Activated T-helper 1 cell treated with Interleukin-2 at 50 U/mL for 16 hours (primary cell): ENCODE results near the gene LAIR2.

Source experiments
- DNase-seq: peaks from one replicate; pipeline ENCODE4 v3.0.0-alpha.2; 2020; ENCODE audit warnings: low read depth

Gene LAIR2

DNA sequence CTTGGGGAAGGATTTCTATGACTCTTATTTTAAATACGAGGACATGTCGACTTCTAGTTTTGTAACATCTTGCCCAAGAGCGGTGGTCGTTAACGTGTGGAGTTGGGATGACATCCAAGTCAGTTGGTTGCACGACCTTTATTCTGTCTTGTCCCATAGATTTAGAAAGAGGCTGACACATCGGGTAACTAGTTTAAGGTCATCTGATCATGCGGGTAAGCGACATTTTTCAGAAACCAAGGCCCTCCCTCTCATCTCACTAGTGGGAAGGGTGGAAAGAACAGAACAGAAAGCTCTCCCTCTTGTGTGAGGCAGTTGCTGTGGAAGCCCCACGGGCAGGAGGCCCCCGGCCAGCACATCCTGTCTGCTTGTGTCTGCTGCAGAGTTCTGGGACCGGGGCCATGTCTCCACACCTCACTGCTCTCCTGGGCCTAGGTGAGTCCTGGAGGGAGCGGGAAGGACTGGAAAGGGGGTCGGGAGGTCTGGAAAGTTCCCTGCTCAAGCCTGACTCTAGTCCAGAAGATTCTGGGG lies at the start of gene LAIR2:
Gene LAIR2 (plus strand): TSS at position 314 of the 531 bp plus-strand sequence. CDS start 88 bp downstream, at position 402.
- no peak for DNase-seq

DNA sequence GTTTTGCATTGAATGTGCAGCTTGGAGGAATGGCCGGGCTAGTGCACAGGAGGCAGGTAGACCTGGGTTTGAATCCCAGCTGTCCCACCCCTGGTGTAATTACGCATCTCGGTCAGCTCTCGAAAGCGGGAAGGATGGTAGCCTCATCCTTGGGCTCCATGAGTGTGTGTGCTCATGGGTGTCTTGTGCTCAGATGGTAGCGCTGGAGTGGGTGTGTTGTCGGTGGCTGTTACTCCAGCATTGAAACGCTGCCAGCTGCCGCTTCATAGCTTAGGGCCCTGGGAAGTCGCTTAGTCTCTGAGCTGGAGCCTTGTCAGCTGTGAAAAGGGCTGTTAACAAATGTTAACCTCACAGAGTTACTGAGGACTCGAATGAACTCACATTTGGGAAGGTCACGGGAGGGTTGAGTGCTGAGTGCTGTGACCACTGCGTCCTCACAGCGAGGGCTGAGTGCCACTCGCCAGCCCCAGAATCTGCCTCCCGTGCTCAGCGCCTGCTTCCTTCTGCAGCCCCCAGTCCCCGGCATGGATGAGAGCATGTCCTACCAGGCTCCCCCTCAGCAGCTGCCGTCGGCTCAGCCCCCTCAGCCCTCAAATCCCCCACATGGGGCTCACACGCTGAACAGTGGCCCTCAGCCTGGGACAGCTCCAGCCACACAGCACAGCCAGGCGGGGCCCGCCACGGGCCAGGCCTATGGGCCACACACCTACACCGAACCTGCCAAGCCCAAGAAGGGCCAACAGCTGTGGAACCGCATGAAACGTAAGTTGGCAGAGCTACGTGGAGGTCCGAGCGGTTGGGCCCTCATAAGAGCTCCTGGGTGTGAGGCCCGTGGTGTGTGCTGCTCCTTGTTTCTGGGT lies 48.5 kb upstream of the LAIR2 start:
- DNase-seq: no peak

DNA sequence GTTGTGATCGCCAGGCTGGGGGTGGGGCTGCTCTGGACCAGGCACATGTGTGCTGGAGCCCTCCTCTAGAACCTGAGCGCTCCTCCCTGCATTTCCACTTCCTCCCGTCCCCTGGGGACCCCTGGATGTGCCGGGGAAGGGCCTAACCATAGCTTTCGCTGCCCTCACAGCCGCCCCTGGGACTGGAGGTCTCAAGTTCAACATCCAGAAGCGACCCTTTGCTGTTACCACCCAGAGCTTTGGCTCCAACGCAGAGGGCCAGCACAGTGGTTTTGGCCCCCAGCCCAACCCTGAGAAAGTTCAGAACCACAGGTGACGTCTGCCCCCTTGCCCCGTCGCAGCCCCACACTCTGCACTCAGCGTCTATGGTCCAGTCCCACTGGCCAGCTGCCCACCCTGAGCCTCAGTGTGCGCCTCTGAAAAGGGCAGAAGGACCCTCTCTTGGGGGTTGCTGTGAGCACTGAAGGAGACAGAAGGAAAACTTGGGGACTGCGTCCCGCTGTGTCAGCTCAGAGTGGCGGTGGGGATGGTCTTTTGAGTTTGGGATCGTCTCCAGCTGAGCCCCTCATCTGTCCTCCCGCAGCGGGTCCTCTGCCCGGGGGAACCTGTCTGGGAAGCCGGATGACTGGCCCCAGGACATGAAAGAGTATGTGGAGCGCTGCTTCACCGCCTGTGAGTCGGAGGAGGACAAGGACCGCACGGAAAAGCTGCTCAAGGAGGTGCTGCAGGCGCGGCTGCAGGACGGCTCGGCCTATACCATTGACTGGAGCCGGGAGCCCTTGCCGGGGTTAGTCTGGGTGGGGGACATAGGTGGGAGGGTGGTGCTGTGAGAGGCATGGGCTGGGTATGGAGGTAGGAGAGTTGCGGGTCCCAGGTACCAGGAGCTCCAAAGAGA lies 47.6 kb upstream of the LAIR2 start:
- no peak for DNase-seq

DNA sequence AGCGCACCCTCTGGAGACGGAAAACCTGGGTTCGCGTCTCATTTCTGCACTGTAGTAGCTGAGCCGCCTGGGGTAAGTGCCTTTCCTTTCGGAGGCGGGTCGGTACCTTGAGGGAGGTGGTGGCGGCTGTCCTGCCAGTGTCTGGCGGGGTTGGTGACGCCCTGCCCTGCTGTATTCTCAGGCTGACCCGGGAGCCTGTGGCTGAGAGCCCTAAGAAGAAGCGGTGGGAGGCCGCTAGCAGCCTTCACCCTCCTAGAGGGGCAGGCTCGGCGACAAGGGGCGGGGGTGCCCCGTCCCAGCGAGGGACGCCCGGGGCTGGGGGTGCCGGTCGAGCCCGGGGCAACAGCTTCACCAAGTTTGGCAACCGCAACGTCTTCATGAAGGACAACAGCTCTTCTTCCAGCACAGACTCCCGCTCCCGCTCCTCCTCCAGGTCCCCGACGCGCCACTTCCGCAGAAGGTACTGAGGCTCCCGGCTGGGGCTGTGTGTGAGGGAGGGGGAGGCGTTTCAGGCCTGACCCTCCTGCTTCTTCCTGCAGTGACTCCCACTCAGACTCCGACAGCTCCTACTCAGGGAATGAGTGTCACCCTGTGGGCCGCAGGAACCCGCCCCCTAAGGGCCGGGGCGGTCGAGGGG lies 46.7 kb upstream of the LAIR2 start:
- DNase-seq: no peak

DNA sequence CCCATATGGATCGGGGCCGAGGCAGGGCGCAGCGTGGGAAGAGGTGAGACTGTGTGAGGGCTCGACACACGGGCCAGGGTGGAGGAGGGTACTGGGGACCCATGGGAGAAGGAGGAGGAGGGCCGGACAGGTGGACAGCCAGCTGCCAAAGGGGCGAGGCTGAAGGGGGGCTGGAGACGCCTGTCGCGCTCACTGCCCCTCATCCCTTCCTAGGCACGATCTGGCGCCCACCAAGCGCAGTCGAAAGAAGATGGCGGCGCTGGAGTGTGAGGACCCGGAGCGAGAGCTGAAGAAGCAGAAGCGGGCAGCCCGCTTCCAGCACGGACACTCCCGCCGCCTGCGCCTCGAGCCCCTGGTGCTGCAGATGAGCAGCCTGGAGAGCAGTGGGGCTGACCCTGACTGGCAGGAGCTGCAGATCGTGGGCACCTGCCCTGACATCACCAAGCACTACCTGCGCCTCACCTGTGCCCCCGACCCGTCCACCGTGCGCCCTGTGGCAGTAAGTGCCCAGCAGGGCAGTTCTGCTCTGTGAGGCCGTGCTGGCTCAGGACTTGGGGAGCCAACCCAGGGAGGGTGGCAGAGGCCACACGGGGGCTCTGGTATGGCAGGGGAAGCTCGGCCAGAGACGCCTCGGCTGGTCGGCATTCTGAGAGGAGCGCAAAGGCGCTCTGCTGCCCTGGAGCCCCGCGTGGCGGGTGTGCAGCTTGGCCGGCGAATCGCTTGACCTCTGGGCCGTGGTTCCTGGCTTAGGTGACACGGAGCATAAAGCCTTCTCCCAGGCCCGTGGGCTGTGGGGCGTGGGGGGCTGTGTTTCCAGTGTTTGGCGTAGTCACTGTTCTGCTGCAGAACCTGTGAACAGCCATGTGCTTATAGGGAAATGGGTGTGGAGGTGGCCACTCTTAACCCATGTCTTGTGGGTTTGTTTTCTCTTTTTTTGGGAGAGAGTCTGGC lies 45.9 kb upstream of the LAIR2 start:
- DNase-seq: no peak

DNA sequence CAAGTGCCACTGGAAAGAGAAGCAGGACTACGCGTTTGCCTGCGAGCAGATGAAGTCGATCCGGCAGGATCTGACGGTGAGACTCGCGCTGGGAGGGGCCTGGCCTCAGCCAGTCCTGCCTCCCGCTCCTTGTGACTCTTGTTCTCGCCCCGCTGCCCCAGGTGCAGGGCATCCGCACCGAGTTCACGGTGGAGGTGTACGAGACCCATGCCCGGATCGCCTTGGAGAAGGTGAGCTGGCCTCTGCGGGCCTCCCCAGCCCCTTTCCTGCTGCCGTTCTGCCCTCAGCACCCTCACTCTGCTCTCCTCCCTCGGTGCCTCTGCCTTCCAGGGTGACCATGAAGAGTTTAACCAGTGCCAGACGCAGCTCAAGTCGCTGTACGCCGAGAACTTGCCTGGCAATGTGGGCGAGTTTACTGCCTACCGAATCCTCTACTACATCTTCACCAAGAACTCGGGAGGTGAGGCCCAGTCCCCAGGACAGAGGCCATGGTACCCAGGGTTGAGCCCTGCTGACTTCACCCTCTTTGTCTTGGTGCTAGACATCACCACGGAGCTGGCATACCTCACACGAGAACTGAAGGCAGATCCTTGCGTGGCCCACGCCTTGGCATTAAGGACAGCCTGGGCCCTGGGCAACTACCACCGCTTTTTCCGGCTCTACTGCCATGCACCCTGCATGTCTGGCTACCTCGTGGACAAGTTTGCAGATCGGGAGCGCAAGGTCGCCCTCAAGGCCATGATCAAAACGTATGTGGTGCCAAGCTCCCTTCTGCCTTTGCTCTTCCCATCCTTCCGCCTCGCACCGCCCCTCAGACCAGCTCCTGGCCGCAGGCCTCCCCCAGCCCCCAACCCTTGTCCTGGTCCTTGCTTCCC lies 44.6 kb upstream of the LAIR2 start:
- DNase-seq: no peak

DNA sequence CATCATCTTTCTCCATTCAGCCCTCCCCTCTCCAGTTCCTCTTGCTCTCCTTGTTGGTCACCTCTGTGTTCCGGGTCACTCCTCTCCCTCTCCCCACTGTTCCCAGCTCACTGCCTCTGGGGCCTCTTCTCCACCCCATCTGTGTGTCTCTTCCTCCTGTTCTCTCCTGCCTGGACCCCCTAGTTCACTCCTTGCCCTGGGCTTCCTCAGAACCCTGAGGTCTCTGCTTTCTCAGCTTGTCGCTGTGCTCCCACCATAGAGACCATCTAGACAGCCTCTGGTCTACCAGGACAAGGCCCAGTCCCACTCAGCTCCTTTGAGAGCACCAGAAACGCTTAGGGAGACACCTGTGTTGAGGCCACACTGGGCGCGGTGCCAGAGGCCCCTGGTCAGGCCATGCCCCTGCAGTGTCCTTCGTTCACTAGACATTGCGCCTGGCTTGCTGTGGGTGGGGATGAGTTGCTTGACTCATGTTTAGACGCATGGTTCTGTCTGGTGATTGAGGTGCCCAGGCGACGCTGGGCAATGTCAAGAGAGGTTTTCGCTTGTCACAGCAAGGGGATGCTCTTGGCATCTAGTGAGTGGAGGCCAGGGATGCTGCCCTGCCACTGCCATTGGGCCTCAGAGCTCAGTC lies 43.9 kb upstream of the LAIR2 start:
- DNase-seq: no peak

- no peak for DNase-seq
These were observed 43.1 kb upstream of the LAIR2 start for GRCh38 chr19:54459282-54460229.

DNA sequence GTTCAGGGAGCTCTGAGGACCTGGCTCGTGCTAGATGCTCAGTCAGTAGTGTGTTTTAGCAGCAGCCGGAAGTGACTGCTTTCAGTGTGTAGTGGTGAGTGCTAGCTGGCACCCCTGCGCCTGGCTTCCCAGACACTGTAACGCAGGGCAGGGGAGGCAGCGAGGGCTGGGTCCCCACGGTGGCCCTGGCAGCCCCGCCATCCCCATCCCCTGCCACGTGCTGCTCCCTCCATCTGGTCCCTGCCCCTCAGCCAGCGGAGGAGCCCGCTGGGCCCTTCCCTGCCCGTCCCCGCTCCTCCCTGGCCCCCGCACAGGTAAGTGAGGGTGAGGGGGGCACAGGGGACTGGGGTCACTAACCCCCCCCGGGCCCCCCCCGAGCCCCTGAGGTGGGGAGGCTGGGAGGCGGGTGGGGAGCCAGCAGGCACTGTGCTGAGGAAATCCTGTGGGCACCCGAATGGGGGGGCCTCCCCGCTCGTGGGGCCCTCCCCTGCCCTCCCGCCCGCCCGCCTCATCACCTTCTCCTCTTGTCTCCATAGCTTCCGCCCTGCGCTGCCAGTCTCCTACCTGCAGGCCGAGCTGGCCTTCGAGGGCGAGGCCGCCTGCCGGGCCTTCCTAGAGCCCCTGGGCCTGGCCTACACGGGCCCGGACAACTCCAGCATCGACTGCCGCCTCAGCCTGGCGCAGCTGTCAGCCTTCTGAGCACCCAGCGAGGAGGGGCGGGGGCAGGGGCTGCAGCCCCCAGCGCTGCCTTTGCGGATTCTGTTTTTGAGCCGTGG lies 42.2 kb upstream of the LAIR2 start:
- DNase-seq: no peak

DNA sequence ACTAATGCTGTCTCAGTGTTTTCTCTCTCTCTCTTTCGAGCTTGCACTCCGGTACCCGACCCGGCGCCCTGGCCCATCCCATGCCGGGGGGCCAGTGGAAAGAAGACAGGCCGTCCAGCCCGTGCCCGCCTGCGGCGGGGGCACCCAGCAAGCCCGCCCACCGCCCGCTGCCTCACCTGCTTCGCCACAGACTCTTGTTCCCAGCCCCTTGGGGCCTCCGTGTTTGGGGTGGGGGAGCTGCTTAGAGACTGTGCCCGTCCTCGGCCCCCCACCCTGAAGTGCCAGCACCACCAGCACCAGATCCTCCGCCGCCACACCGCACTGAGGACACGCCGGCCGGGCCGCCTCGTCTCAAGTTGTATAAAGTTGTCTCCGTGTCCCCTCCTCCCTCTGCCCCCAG lies 41.4 kb upstream of the LAIR2 start:
- DNase-seq: no peak

GRCh38 chr19:54461613-54462012 lies 41.0 kb upstream of the LAIR2 start:
- DNase-seq: no peak

- DNase-seq: no peak
These were observed 40.5 kb upstream of the LAIR2 start for GRCh38 chr19:54462047-54462654.

DNA sequence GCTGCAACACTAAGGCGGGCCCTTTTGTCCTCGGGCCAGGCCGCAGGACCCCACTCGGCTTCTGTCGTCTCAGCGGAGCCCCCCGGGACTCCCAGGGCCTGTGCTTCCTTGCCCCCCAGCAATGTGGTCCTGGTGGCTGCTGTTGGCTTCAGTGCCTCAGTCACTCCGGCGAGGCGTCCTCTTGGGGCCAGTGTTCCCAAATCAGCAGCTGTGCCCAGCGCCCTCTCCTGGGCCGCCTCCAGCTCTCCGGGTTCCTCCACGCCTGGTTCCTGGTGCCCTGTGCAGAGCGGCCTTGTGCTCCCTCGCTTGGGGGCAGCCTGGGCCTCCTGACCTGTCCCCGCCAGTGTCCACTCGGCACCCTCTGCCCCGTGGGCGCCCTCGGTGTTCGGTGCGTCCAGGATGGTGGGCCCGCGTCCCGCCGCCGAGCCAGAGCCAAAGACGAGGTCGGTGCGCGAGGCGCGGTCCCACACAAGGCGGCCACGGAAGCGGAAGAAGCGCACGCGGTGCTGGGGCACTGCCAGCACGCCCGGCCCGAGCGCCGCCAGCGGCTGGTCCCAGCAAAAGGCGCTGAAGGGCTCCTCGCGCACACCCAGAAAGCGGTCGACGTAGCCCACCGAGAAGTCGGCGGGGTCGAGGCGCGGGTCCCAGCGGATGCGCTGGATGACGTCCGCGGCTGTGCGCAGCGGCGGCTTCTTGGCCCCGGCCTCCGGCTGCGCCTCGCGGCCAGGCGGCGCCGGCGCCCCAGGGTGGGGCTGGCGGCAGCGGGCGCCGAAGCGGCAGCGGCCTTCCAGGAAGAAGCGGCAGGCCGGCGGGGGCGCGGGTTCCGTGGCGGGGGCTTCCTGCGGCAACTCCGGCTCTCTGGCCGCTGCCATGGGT lies 39.7 kb upstream of the LAIR2 start:
- peak; percentile 51 for DNase-seq

- DNase-seq: peak; percentile 77
These were observed 39.0 kb upstream of the LAIR2 start, which contains the start of gene LENG9 for GRCh38 chr19:54463531-54464043. LENG9 (minus strand) TSS chr19:54463778; CDS start chr19:54463526, 252 bp downstream.

- peak; percentile 52 for DNase-seq
These were observed 38.5 kb upstream of the LAIR2 start for GRCh38 chr19:54464044-54464629.
